CD4-positive, alpha-beta T cell treated with Interleukin-15 for 1 hour (primary cell): ENCODE measurements around the gene SLC4A8.
A peak's percentile ranks its signal among the peaks of the same experiment; 100 is the strongest.

Source experiments
- DNase-seq: peaks from one replicate; pipeline ENCODE4 v3.0.0-alpha.2; 2020

SLC4A8 gene

DNA sequence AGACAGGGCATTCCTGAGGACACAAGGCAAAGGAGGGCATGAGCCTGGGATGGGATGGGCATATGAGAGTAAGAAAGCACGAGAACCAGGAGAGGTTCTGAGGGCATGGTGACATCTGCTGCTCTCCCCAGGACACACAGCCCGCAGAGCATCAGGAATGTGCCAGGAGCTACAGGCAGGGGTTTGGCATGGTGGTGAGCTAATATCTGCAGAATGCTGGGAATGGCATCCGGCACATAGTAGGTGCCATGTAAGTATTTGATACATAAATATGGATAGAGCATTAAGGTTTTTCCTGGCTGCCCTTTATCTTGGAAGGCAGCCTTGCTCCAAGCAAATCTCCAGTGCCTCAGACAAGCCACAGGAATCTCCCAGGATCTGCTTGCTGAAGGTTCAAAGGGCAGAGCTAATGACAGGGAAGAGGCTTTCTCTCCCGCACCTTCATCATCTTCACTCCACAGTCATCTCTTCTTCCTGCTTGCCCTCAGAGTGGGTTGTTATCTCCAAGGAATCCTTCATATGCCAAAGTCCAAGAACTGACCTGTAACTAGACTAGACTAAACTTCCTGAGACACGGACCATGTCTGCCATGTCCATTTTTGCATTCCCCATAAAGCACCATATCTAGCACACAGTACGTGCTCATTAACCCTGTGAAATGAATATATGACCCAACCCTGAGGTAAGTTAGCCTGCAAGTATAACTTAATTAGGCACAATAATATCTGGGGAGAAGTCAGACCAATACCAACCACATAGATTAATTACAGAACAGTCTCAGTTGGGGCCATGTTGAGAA is 104.4 kb downstream of the SLC4A8 start:
- DNase-seq = no peak

DNA sequence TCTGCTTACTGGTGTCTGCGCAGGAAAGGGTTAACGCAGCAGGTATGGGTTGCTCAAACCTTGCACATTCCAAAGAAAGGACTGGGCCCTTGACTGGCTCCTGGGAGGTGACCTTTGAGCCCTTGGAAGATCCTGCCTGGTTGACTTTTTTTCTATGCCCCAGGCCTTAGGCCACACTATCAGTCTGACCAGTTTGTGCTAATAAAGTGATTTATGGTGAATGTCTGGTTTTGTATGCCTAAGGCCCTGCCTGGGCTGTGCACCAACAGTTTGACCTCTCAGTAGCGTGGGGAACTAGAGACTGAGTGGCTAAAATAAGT is 105.0 kb downstream of the SLC4A8 start:
- DNase-seq = no peak

DNA sequence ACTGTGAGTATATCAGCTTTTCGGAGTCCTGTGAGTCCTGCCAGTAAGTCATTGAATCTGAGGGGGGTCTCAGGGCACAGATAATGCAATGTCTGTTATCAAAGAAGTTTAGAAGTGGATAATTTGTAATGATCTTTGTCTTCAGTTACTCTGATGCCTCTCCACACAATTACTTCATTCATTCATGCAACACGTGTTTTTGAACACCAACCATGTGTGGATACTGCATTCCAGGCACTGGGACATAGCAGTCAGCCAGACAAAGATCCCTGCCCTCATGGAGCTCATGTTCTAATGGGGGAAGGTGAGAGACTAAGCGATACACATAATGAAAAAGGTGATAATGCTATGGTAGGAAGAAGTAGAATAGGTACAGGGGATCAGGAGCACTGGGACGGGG is 105.6 kb downstream of the SLC4A8 start:
- DNase-seq = no peak

DNA sequence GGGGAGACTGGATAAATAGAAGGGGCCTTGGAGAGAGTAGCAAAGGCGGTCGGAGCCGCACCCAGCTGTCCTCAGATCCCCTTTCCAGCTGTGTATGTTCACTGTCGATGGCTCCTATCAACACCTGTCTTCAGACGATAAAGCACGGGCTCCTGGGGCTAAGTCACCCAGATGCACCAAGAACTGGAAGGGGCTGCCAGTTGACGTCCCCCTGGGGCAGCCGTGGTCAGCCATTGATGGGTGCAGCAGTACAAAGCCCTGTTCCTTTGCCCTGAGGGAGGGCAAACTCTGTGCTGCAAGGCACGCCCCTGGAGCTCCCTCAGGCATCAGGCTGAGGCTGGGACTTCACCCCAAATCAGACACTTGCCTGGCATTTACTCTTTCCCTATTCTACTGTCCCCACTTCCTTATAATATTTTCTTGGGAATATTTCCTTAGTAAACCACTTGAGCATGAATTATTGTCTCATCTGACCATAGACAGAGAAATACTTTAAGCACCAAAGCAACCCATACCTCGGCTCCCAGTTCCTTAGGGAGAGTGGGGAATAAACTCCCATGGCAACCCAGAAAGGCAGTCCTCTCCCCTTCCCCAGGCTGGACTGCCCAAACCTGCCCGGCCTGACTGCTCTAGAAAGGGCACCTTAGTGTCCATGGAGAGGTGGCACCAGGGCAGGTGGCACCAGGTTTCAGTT is 106.8 kb downstream of the SLC4A8 start:
- no peak for DNase-seq

DNA sequence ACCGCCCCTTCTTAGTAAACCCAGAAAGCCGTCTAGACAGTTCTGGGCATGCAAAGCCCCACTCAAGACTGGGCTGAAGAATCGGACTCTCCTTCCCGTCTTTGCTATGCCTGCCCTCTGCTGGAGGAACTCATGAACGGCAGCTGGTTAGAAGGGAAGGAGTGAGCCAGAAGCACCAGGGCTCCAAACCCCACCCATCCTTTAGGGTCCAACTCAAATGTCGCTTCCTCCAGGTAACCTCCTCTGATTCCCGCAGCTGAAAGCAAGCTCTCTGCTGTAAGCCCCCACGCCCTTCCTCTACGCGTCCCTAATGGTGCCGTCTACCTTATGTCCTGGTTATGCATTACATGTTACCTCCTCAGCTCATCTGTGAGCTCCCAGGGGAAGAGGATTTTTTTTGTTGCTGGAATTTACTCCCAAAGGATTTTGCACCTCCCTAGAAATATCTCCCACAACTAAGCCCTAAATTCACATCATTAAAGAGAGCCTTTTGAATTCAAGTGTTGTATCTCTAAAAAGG is 107.4 kb downstream of the SLC4A8 start:
- peak; percentile 70 for DNase-seq

DNA sequence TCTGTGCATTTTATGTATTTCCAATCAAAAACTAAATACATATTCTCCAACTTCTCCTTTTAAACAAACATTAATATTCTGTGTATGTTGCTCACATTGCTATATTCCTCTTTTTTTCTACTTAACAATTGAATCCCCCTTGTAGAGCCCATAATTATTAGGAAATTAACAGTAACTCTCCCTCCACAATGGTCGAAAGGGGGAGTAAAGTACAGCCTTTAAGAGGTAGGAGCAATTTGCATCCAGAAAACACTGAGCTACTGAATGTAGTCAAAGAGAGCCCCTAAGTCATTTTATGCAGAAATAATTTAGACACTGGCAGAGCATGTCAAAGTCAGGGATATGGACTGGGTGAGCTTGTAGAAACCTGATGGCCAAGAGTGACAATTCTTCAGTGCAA is 109.2 kb downstream of the SLC4A8 start:
- no peak for DNase-seq

DNA sequence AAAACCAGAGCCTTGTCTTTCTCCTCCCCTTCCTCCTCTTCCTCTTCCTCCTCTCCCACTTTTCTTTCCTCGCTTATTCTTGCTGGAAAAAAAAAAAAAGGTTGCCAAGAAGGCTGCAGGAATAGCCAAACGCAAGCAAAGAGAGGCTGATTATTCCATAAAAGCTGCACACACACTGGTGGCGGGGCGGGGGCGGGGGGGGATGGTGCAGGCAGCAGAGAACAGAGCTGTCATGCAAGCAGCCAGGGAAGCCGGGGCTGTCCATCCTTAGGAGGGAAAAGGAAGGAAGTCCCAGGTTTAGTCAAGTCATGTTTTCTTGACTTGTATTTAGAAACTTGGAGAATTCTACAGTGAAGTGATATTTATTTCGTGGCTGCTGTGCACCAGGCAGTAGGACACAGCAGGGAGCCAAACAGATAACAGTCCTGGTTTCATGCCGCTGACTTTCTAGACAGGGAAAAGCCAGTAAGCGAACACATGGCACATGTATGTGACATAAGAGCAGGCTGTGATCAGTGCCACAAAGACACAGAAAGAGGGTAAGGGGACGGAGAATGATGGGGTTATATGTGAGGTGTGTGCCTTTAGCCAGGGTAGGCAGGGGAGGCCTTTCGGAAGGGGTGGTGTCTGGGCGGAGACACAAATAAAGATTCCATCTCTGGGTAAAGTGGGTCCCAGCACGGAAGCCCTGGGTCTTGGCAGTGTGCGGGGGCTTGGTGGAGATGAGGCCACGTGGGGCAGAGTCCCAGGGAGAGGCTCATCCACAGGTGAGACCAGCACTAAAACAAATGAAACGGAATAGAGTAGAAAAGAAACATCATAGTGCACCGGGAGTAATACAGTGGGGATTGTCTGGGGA is 109.8 kb downstream of the SLC4A8 start:
- no peak for DNase-seq

DNA sequence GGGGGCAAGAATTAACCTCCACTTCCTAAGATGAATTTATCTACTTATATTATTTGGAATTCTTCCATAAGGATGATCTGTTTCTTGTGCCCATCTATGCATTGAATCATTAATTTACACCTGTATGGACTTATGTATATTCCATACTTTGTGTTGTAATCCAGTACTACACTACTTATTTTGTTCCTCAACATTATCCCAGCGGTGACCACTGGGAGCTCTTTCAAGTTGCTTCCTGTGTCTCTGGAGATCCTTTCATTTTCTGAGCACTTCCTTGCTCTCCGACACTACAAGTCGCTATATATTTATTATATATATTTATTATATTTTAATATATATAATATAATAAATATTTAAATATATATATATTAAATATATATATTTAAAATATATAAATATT is 111.5 kb downstream of the SLC4A8 start:
- no peak for DNase-seq

DNA sequence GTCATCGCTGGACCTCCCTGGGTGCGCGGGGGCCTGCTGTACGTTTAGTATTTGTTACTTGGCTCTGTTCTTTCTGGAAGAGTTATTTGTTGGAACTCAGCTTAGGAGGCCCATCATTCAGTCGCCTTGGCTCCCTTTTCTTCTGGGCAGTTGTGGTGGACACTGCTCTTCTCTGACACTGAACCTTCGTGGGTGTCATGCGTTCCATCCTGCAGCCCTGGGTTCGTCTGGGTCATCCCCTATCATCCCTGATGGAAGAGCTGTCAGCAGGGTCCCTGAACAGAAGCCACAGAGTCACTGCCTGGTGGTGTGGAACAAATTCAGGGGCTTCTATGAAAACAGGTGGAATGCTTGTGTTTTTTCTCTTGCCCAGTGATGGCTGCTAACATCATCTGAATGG is 113.5 kb downstream of the SLC4A8 start:
- no peak for DNase-seq

DNA sequence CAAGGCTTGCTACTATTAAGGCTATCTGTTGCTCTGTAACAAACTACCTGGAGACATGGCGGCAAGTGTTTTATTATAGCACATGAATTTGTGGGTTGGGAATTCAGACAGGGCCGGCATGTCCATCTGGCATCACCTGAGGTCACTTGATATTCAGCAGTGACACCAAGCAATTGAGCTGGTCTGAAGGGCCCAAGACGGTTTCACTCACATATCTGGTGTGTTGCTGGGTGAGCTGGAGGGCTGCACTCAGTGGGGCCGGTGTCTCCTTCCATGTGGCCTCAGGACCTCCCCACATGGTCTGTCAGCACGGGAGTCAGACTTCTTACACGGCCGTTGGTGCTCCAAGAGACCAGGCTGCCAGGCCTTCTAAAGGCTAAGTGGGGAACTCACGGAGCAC is 114.0 kb downstream of the SLC4A8 start:
- no peak for DNase-seq

DNA sequence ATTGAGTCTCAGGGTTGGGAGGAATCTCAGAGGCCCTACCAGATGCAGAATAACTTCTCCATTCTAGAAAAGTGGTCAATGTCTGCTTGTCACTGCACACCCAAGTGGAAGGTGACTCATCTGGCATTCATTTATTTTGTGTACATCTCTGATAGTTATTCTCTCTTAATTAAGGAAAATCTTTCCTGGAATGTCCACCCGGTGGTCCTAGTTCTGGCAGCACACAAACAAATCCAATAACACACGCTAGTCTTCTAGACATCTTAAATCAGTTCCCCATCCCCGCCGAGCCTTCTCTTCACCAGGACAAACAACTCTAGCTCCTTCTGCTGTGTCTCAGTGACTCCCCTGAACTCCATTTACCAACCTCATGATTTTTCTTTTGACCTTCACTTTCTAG is 116.4 kb downstream of the SLC4A8 start:
- no peak for DNase-seq

DNA sequence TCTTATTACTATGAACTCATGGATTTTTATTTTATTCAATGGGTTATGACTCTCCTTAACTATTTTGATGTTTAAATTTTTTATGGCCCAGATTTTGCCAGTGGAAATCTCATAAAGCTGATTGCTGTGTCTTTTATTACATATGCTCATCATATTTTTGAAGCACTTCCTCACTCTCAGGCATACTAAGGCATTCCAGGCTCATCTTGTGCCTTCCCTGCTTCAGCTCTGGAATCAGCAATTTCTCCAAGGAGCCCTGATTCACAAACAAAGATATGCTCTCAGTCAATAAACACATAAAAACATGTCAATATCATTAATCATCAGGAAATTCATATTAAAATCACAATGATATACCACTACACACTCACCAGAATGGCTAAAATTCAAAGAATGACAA is 121.5 kb downstream of the SLC4A8 start:
- DNase-seq = no peak

DNA sequence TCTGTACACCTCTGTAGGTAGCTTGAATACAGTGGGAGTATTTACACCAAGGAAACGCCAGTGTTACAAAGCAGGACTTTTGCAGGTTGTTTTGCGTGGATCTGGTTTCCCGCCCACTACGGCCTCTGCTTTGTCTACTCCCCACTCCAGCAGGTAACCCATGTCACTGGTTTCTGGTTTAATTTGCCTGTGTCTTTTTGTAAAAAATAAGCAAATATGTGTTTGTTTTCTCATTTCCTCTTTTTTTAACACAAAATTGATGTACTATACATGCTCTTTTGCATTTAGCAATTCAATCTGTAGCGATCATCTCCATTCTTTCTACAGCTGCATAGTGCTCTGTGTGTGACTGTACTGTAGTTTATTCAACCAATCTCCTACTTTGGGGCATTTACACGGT is 123.0 kb downstream of the SLC4A8 start:
- DNase-seq = no peak

DNA sequence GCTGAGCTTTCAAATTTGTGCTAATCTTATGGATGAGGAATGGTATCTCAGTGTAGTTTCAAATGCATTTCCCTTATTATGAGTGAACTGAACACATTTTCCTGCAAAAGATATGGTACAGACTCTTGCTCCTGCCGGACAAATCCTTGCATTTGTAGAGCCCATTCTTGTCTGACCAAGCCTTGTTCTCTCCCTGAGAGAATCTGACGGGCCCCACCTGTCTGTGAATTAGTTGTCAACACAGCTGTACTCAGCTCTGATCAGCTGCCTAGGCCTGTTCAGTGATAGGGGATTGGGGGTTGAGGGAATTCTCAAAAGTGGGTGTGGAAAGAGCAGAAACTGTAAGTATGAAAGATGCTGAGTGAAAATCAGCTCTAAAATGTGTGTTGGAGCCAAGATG is 123.6 kb downstream of the SLC4A8 start:
- no peak for DNase-seq

DNA sequence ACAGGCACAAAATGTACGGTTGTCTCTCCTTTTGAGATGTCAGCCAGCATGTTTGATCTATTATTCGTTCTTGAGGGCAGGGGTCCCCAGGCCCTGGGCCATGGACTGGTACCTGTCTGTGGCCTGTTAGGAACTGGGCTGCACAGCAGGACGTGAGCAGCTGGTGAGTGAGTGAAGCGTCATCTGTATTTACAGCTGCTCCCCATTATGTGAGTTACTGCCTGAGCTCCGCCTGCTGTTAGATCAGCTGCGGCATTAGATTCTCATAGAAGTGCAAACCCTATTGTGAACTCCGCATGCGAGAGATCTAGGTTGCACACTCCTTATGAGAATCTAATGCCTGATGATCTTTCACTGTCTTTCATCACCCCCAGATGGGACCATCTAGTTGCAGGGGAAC is 125.0 kb downstream of the SLC4A8 start:
- DNase-seq = no peak
